Activated CD4-positive, alpha-beta T cell treated with anti-CD3 and anti-CD28 coated beads, Interleukin-10, Interleukin-2, amounts not matched to agents 100 ng/mL and 50 ng/mL, durations not matched to agents 16 hours and 8 hours (primary cell): Measurements from ENCODE around the gene CR1.
"Not testable (repeated sequence)": the region's sequence is repeated elsewhere in the genome, so short reads cannot be mapped to it uniquely, and the experiment has no call there.

Source experiments
- DNase-seq: peaks from one replicate; pipeline ENCODE4 v3.0.0-alpha.2; 2020

The CR1 gene

GRCh38 chr1:207495801-207496792, at the start of gene CR1:
Gene CR1, plus strand, starts transcription at chr1:207496157. Its CDS starts 111 bp downstream, at chr1:207496268.
- DNase-seq, result peak; percentile 12

GRCh38 chr1:207453710-207454045, 42.3 kb upstream of the CR1 start:
- DNase-seq, result no peak

- peak; percentile 20 for DNase-seq
These were observed 41.7 kb upstream of the CR1 start, which contains the start of gene CR2 for GRCh38 chr1:207454046-207454964. Gene CR2, plus strand, starts transcription at chr1:207454328. Its CDS starts 91 bp downstream, at chr1:207454419.

GRCh38 chr1:207455183-207455754, 40.7 kb upstream of the CR1 start:
- no peak for DNase-seq

- DNase-seq, result no peak
These were observed 37.5 kb upstream of the CR1 start for GRCh38 chr1:207458414-207458813.

GRCh38 chr1:207459008-207459407, 36.9 kb upstream of the CR1 start:
- DNase-seq, result peak; percentile 17

- no peak for DNase-seq
These were observed 34.3 kb upstream of the CR1 start for GRCh38 chr1:207461649-207462048.

GRCh38 chr1:207462535-207462934, 33.4 kb upstream of the CR1 start:
- no peak for DNase-seq

- DNase-seq, result no peak
These were observed 32.9 kb upstream of the CR1 start for GRCh38 chr1:207463021-207463420.

- DNase-seq, result no peak
These were observed 32.4 kb upstream of the CR1 start for GRCh38 chr1:207463571-207463970.

GRCh38 chr1:207470927-207471326, 25.0 kb upstream of the CR1 start:
- DNase-seq, result no peak

- no peak for DNase-seq
These were observed 21.7 kb upstream of the CR1 start for GRCh38 chr1:207474210-207474609.

- DNase-seq, result no peak
These were observed 9.8 kb upstream of the CR1 start for GRCh38 chr1:207486198-207486597.

GRCh38 chr1:207487636-207488035, 8.3 kb upstream of the CR1 start:
- no peak for DNase-seq

- DNase-seq, result no peak
These were observed 2.7 kb upstream of the CR1 start for GRCh38 chr1:207493212-207493611.

GRCh38 chr1:207494171-207494570, 1.8 kb upstream of the CR1 start:
- DNase-seq, result no peak

- not testable (repeated sequence) for DNase-seq
These were observed 676 bp upstream of the CR1 start for GRCh38 chr1:207495281-207495680.

GRCh38 chr1:207497941-207498340, 2.0 kb downstream of the CR1 start:
- no peak for DNase-seq

- peak; percentile 68 for DNase-seq
These were observed 3.6 kb downstream of the CR1 start for GRCh38 chr1:207499573-207499972.

- peak; percentile 70 for DNase-seq
These were observed 4.3 kb downstream of the CR1 start for GRCh38 chr1:207500306-207500705.

GRCh38 chr1:207501071-207501470, 5.1 kb downstream of the CR1 start:
- DNase-seq, result no peak

GRCh38 chr1:207502726-207503125, 6.8 kb downstream of the CR1 start:
- DNase-seq, result no peak

- no peak for DNase-seq
These were observed 8.0 kb downstream of the CR1 start for GRCh38 chr1:207503950-207504349.
